ENCODE data around the gene NET1.

The NET1 gene

GRCh38 chr10:5442990-5443370 lies 30.6 kb downstream of the NET1 start:
- DNase-seq (ENCODE audit: low read depth in 3 of 3), result no peak

- no peak for DNase-seq (ENCODE audit: low read depth in 3 of 3)
Measured at GRCh38 chr10:5443429-5443828, 31.1 kb downstream of the NET1 start.

GRCh38 chr10:5445006-5445405 lies 32.6 kb downstream of the NET1 start:
- no peak for DNase-seq (ENCODE audit: low read depth in 3 of 3)

- peak; percentile 20 to 74 (median 71) for DNase-seq (ENCODE audit: low read depth in 3 of 3)
Measured at GRCh38 chr10:5446390-5446926, 34.1 kb downstream of the NET1 start.

- no peak for DNase-seq (ENCODE audit: low read depth in 3 of 3)
Measured at GRCh38 chr10:5447056-5447455, 34.7 kb downstream of the NET1 start.

- no peak for DNase-seq (ENCODE audit: low read depth in 3 of 3)
Measured at GRCh38 chr10:5447611-5448071, 35.3 kb downstream of the NET1 start.

- no peak for DNase-seq (ENCODE audit: low read depth in 3 of 3)
Measured at GRCh38 chr10:5448333-5449001, 36.1 kb downstream of the NET1 start.

GRCh38 chr10:5449227-5449626 lies 36.9 kb downstream of the NET1 start:
- DNase-seq (ENCODE audit: low read depth in 3 of 3), result no peak

GRCh38 chr10:5449823-5450222 lies 37.5 kb downstream of the NET1 start:
- DNase-seq (ENCODE audit: low read depth in 3 of 3), result no peak

- DNase-seq (ENCODE audit: low read depth in 3 of 3), result no peak
Measured at GRCh38 chr10:5450605-5451384, 38.4 kb downstream of the NET1 start.

GRCh38 chr10:5453749-5454489 lies 41.6 kb downstream of the NET1 start:
- DNase-seq (ENCODE audit: low read depth in 3 of 3), result no peak

- DNase-seq (ENCODE audit: low read depth in 3 of 3), result no peak
Measured at GRCh38 chr10:5456563-5456962, 44.2 kb downstream of the NET1 start.

GRCh38 chr10:5457741-5458140 lies 45.4 kb downstream of the NET1 start:
- DNase-seq (ENCODE audit: low read depth in 3 of 3), result no peak

GRCh38 chr10:5458425-5458824 lies 46.1 kb downstream of the NET1 start:
- no peak for DNase-seq (ENCODE audit: low read depth in 3 of 3)

- DNase-seq (ENCODE audit: low read depth in 3 of 3), result no peak
Measured at GRCh38 chr10:5458949-5459747, 46.8 kb downstream of the NET1 start.

GRCh38 chr10:5460468-5461202 lies 48.3 kb downstream of the NET1 start:
- DNase-seq (ENCODE audit: low read depth in 3 of 3), result no peak

GRCh38 chr10:5461203-5461588 lies 48.8 kb downstream of the NET1 start:
- DNase-seq (ENCODE audit: low read depth in 3 of 3), result no peak

GRCh38 chr10:5461914-5462840 lies 49.8 kb downstream of the NET1 start:
- no peak for DNase-seq (ENCODE audit: low read depth in 3 of 3)

- no peak for DNase-seq (ENCODE audit: low read depth in 3 of 3)
Measured at GRCh38 chr10:5462841-5463293, 50.5 kb downstream of the NET1 start.

- no peak for DNase-seq (ENCODE audit: low read depth in 3 of 3)
Measured at GRCh38 chr10:5464546-5464945, 52.2 kb downstream of the NET1 start.

Data from stimulated activated CD4-positive, alpha-beta T cell treated with anti-CD3 and anti-CD28 coated beads, TNF-alpha, amount 100 ng/mL, for 48 hours (primary cell).